Measurements from ENCODE around the gene NTN3.

GRCh38 chr16:2471653-2472487 lies 773 bp downstream of the NTN3 start:
- TF ChIP-seq SMC3 (IDR thresholded peaks at IDR 0.05) = no peak
- TF ChIP-seq CEBPB (IDR thresholded peaks at IDR 0.05) = no peak
- TF ChIP-seq CTCF (IDR thresholded peaks at IDR 0.05) = no peak
- TF ChIP-seq USF2 (IDR thresholded peaks at IDR 0.05) = no peak
- TF ChIP-seq REST (IDR thresholded peaks at IDR 0.05) = no peak
- TF ChIP-seq POLR2A (IDR thresholded peaks at IDR 0.05; ENCODE audit: low read length) = no peak
- TF ChIP-seq CBX8 (IDR thresholded peaks at IDR 0.05) = no peak
- no peak for TF ChIP-seq E2F6 (IDR thresholded peaks at IDR 0.05; ENCODE audit: borderline replicate concordance, low read depth)
- no peak for TF ChIP-seq BHLHE40 (IDR thresholded peaks at IDR 0.05; ENCODE audit: low read depth, low read length)
- TF ChIP-seq CHD2 (IDR thresholded peaks at IDR 0.05; ENCODE audit: low read length, partially characterized antibody) = no peak
- TF ChIP-seq RFX5 (IDR thresholded peaks at IDR 0.05) = no peak

Data from A549 (cell line).